Common myeloid progenitor, CD34-positive (primary cell): ENCODE results near the gene ARFIP1.
"Not testable (repeated sequence)": the region's sequence is repeated elsewhere in the genome, so short reads cannot be mapped to it uniquely, and the experiment has no call there.

Source experiments
- CTCF ChIA-PET: fragments of 350-600 bp; sonication (Branson Sonifier 250); formaldehyde crosslinking; loops from one replicate; lab custom pipeline; 2021; ENCODE audit warnings: antibody characterized with exemption; lab: Charles Lee
- POLR2A ChIA-PET: fragments of 350-600 bp; sonication (Branson Sonifier 250); formaldehyde crosslinking; loops from one replicate; lab custom pipeline; 2021; ENCODE audit warnings: antibody characterized with exemption; lab: Charles Lee
- DNase-seq, 3 donors: peaks; one replicate each; pipeline versions ENCODE4 v3.0.0 to v3.0.0-alpha.2; 2013
- H3K27ac ChIP-seq, 2 experiments: 1 replicate in 1 of 2; 2 replicates in 1 of 2; pipeline ENCODE4 v1.7.0; 2013; ENCODE audit warnings: inconsistent platforms in 2 of 2, low read length in 2 of 2, mild to moderate bottlenecking in 2 of 2, low read depth in 1 of 2, moderate library complexity in 1 of 2; ENCODE audit not compliant: severe bottlenecking in 2 of 2, insufficient read depth in 1 of 2, poor library complexity in 1 of 2
- H3K27me3 ChIP-seq, 5 experiments: replicated peaks in 2 of 5; 1 replicate in 3 of 5; 2 replicates in 2 of 5; pipeline versions ENCODE4 v1.6.1 to v1.7.0; 2013; ENCODE audit warnings: low read length in 4 of 5, mild to moderate bottlenecking in 2 of 5, moderate library complexity in 2 of 5, inconsistent platforms in 1 of 5; ENCODE audit not compliant: insufficient read depth in 5 of 5, control insufficient read depth in 4 of 5
- H3K36me3 ChIP-seq, 4 experiments: 1 replicate in 2 of 4; 2 replicates in 2 of 4; pipeline versions ENCODE4 v1.6.1 to v1.7.0; 2013; ENCODE audit warnings: low read length in 3 of 4, control low read depth in 1 of 4, mild to moderate bottlenecking in 1 of 4; ENCODE audit not compliant: control insufficient read depth in 4 of 4, insufficient read depth in 4 of 4
- H3K4me1 ChIP-seq, 4 experiments: 1 replicate in 3 of 4; 2 replicates in 1 of 4; pipeline versions ENCODE4 v1.6.1 to v1.7.1; 2013; ENCODE audit warnings: low read length in 3 of 4, mild to moderate bottlenecking in 3 of 4, control low read depth in 1 of 4, inconsistent platforms in 1 of 4, moderate library complexity in 1 of 4; ENCODE audit not compliant: control insufficient read depth in 4 of 4, insufficient read depth in 4 of 4; ENCODE audit errors: control extremely low read depth in 1 of 4
- H3K4me3 ChIP-seq, 7 experiments: 1 replicate in 4 of 7; 2 replicates in 3 of 7; pipeline versions ENCODE4 v1.5.1 to v1.7.0; 2013; ENCODE audit warnings: mild to moderate bottlenecking in 7 of 7, low read length in 6 of 7, moderate library complexity in 6 of 7, inconsistent platforms in 2 of 7, low read depth in 2 of 7, control low read depth in 1 of 7; ENCODE audit not compliant: insufficient read depth in 4 of 7, control insufficient read depth in 1 of 7; ENCODE audit errors: extremely low read depth in 1 of 7
- H3K9me3 ChIP-seq, 5 experiments: 1 replicate in 4 of 5; 2 replicates in 1 of 5; pipeline versions ENCODE4 v1.6.1 to v1.7.1; 2013; ENCODE audit warnings: low read length in 4 of 5, mild to moderate bottlenecking in 2 of 5, inconsistent platforms in 1 of 5, low read depth in 1 of 5, moderate library complexity in 1 of 5; ENCODE audit not compliant: control insufficient read depth in 4 of 5, insufficient read depth in 2 of 5; ENCODE audit errors: control extremely low read depth in 1 of 5
- WGBS: methylation state at CpG from one replicate; pipeline ENCODE4 v1.1.5; 2013; ENCODE audit not compliant: insufficient coverage; 5-methylcytosine and 5-hydroxymethylcytosine counted together

ARFIP1 gene

GRCh38 chr4:152851226-152851625, 71.5 kb downstream of the ARFIP1 start:
- CTCF ChIA-PET = interaction anchor here (0.9 to 5.8 kb wide), 3 partner anchors 232 to 276 kb away, joined by 3 to 63 read pairs (median 19); no protein-coding TSS in a partner anchor
- H3K4me1 ChIP-seq = peaks cover 9 to 22% (median 17%) of the 10 kb centered on the region in 4 experiments
- no peak for DNase-seq
- peak overlapping the region in 1 of 2 experiments; percentile 41 for H3K27ac ChIP-seq
- no peaks in the 10 kb centered on the region for H3K27me3 ChIP-seq
- POLR2A ChIA-PET = no interaction called here
- WGBS = 86% methylated on average over 1 of the region's 1 CpG
- peaks cover 0 to 3% (median 1%) of the 10 kb centered on the region in 4 experiments for H3K36me3 ChIP-seq
- H3K9me3 ChIP-seq = peaks cover 8 to 28% (median 12%) of the 10 kb centered on the region in 5 experiments
- no peak overlapping the region for H3K4me3 ChIP-seq

DNA sequence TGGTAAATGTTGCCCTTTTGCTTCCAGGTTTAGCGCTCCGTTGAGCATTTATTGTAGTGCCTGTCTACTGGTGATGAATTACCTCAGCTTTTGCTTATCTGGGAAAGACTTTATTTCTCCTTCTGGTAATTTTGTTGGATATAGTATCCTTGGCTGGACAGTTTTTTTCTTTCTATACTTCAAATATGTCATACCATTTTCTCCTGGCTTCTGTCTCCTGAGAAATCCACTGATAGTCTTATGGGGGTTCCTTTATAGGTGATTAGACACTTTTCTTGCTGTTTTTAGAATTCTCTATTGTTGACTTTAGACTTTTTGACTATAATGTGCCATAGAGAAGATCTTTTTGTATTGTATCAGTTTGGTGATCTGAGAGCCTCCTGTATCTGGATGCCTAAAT, 73.5 kb downstream of the ARFIP1 start:
- Histone ChIP-seq H3K27ac (no peak overlapping the region), H3K9me3 (peaks cover 8 to 28% (median 12%) of the 10 kb centered on the region in 5 experiments), H3K36me3 (peaks cover 0 to 3% (median 1%) of the 10 kb centered on the region in 4 experiments), H3K4me3 (no peak overlapping the region), H3K27me3 (no peaks in the 10 kb centered on the region), H3K4me1 (peaks cover 9 to 22% (median 17%) of the 10 kb centered on the region in 4 experiments)
- no peak for DNase-seq
- no CpG with 5 or more reads among the region's 2 CpGs for WGBS
- CTCF ChIA-PET = interaction anchor here (1.3 to 1.7 kb wide), 2 partner anchors 229 to 232 kb away, joined by 3 to 5 read pairs; no protein-coding TSS in a partner anchor
- POLR2A ChIA-PET = no interaction called here

DNA sequence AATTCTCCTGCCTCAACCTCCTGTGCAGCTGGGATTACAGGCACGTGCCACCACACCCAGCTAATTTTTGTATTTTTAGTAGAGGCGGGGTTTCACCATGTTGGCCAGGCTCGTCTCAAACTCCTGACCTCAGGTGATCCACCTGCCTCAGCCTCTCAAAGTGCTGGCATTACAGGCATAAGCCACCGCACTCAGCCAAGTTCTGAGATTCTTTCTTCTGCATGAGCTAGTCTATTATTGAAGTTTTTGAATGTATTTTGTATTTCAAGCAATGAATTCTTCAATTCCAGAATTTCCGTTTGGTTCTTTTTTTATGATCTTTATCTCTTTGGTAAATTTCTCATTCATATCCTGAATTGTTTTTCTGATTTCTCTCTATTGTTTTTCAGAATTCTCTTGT, 74.3 kb downstream of the ARFIP1 start:
- DNase-seq, H3K27me3 ChIP-seq, POLR2A ChIA-PET, H3K36me3 ChIP-seq, CTCF ChIA-PET, H3K27ac ChIP-seq, H3K4me3 ChIP-seq: not testable (repeated sequence)
- 100% methylated on average over 1 of the region's 5 CpGs for WGBS
- Histone ChIP-seq H3K4me1 (peaks cover 9 to 22% (median 17%) of the 10 kb centered on the region in 4 experiments), H3K9me3 (peaks cover 8 to 28% (median 12%) of the 10 kb centered on the region in 5 experiments)

DNA sequence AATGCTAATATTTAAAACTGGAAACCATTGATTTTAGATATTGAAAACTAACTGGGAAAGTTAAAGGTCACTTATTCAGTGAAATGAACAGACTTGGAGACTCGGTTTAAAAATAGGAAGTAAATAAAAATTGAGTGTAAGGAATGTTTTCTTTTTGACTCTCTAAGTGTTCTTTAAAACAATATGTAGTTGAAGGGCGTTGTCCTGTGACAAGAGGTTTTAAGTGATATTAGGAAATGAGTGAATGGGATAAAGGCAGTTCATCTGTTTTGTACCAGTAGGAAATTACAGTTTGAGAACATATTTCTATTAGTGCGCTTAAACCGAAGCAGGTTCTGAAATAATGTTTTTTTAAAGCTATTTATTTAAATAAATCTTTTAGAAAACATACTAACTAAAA, 77.2 kb downstream of the ARFIP1 start:
- CTCF ChIA-PET = no interaction called here
- H3K27me3 ChIP-seq = no peaks in the 10 kb centered on the region
- H3K36me3 ChIP-seq = peaks cover 0 to 3% (median 0%) of the 10 kb centered on the region in 4 experiments
- 88% methylated on average over 2 of the region's 4 CpGs for WGBS
- DNase-seq = no peak
- H3K9me3 ChIP-seq = peaks cover 8 to 28% (median 12%) of the 10 kb centered on the region in 5 experiments
- H3K4me1 ChIP-seq = no peaks in the 10 kb centered on the region
- no peak overlapping the region for H3K4me3 ChIP-seq
- H3K27ac ChIP-seq = no peak overlapping the region
- POLR2A ChIA-PET = no interaction called here

DNA sequence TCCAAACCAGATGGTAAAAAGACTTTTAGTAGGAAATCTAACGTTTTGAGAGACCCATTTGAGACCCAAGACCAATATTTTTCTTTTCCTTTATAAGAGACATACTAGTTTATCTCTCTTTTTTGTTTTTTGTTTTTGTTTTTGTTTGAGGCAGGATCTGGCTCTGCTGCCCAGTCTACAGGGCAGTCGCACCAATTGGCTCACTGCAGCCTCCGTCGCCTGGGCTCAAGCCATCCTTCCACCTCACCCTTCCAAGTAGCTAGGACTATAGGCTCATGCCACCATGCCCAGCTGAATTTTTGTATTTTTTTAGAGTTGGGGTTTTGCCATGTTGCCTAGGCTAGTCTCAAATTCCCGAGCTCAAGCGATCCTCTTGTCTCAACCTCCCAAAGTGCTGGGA, 79.2 kb downstream of the ARFIP1 start:
- ChIA-PET POLR2A (no interaction called here), CTCF (interaction anchor here (1.0 to 1.1 kb wide), 2 partner anchors 268 to 495 kb away, joined by 3 read pairs; no protein-coding TSS in a partner anchor)
- 100% methylated on average over 2 of the region's 6 CpGs for WGBS
- peaks cover 0 to 3% (median 0%) of the 10 kb centered on the region in 4 experiments for H3K36me3 ChIP-seq
- DNase-seq = no peak
- H3K4me1 ChIP-seq = no peaks in the 10 kb centered on the region
- H3K9me3 ChIP-seq = peaks cover 0 to 14% (median 6%) of the 10 kb centered on the region in 5 experiments
- no peak overlapping the region for H3K4me3 ChIP-seq
- H3K27ac ChIP-seq = no peak overlapping the region
- no peaks in the 10 kb centered on the region for H3K27me3 ChIP-seq

DNA sequence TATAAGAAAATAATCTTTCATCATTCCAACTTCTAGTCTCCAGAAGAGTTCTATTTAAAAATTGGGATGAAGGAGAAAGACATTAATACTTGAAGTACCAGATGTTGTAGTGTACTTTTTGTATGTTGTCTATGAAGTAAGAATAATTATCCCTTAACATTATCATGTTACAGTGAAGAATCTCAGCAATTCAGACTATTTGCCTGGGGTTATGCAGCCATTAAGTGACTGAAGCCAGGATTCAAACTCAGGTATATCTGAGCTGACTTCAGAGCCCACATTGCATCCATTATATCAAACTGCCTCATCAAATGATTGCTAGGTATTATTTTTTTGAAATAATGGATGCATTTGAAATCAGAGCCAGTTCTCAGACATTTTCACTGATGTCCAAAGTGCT, 80.3 kb downstream of the ARFIP1 start:
- POLR2A ChIA-PET = no interaction called here
- peaks cover 0 to 3% (median under 1%) of the 10 kb centered on the region in 5 experiments for H3K9me3 ChIP-seq
- H3K4me1 ChIP-seq = no peaks in the 10 kb centered on the region
- no peak overlapping the region for H3K4me3 ChIP-seq
- H3K27me3 ChIP-seq = no peaks in the 10 kb centered on the region
- no peak overlapping the region for H3K27ac ChIP-seq
- H3K36me3 ChIP-seq = peaks cover 0 to 8% (median 0%) of the 10 kb centered on the region in 4 experiments
- no peak for DNase-seq
- CTCF ChIA-PET = interaction anchor here (1.0 to 1.1 kb wide), 2 partner anchors 267 to 494 kb away, joined by 3 read pairs; no protein-coding TSS in a partner anchor

DNA sequence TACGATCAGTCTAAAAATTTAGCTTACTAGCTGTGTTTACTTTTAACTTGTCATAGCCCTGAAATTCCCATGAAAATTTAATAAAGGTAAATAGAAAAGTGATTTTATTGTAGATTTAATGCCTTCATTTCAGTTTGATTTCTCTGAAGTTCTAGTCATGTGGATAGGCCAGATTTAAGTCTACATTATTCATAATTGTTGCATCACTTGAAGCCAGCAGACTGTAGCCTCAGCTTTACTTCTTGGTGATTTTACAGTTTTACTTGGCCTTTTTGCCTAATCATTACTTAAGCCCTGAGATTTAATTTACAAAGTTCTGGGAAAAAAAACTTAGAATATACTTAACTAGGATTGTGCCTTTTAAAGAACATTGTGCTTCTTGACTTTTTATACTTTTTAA, 82.9 kb downstream of the ARFIP1 start:
- WGBS = no CpG with 5 or more reads among the region's 1 CpG
- Histone ChIP-seq H3K27me3 (no peaks in the 10 kb centered on the region), H3K9me3 (no peaks in the 10 kb centered on the region), H3K27ac (no peak overlapping the region), H3K36me3 (peaks cover 0 to 6% (median 0%) of the 10 kb centered on the region in 4 experiments), H3K4me1 (no peaks in the 10 kb centered on the region), H3K4me3 (no peak overlapping the region)
- CTCF ChIA-PET = interaction anchor here (0.7 to 0.9 kb wide), 2 partner anchors 15 to 127 kb away, joined by 4 to 5 read pairs; no protein-coding TSS in a partner anchor
- POLR2A ChIA-PET = no interaction called here
- DNase-seq = no peak
